LoVo (cell line): Measurements from ENCODE around the gene BASP1.
"Not testable (repeated sequence)": the region's sequence is repeated elsewhere in the genome, so short reads cannot be mapped to it uniquely, and the experiment has no call there.

ENCODE experiments used
- DNase-seq: peaks from one replicate; pipeline ENCODE4 v3.0.0-alpha.2; 2016; ENCODE audit warnings: low spot score

Gene BASP1

GRCh38 chr5:17319095-17319494, 101.7 kb downstream of the BASP1 start:
- DNase-seq: not testable (repeated sequence)

DNA sequence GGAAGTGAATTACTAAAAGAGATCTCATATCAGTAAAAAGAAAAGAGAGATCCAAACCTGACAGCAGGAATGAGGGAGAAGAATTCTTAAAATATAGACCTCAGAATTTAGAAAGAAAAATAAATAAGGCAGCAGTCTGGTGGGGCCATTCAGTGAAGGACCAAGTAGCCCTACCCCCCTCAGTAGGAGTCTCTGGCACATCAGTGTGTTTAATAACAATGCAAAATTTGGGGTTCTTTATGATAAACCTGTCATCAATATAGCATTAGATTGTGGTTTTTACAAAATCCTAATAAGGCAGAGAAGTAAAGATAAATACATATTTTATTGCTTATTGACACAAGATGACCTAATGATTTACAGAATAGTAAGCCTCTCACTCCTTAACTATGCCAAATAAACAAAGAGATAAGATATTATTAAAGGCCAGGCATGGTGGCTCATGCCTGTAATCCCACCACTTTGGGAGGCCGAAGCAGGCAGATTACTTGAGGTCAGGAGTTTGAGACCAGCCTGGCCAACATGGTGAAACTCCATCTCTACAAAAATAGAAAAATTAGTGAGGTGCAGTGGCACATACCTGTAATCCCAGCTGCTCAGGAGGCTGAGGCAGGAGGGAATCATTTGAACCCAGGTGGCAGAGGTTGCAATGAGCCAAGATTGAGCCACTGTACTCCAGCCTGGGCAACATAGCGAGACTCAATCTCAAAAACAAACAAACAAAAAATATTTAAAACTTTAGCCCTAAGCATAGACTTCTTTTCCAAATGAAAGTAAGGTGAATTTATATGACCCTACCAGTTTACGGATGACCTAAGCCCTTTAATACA, 108.6 kb downstream of the BASP1 start:
- no peak for DNase-seq
